GM21390 (cell line): Measurements from ENCODE around the gene SUMO3.
A peak's percentile ranks its signal among the peaks of the same experiment; 100 is the strongest.

Experiments
- ATAC-seq: cut with Tn5 transposase; IDR thresholded peaks from one replicate; pipeline ENCODE4 v1.9.1; 2021; ENCODE audit not compliant: unreplicated experiment

SUMO3 gene

GRCh38 chr21:44831227-44831860 is 13.5 kb upstream of the SUMO3 start:
- no peak for ATAC-seq

DNA sequence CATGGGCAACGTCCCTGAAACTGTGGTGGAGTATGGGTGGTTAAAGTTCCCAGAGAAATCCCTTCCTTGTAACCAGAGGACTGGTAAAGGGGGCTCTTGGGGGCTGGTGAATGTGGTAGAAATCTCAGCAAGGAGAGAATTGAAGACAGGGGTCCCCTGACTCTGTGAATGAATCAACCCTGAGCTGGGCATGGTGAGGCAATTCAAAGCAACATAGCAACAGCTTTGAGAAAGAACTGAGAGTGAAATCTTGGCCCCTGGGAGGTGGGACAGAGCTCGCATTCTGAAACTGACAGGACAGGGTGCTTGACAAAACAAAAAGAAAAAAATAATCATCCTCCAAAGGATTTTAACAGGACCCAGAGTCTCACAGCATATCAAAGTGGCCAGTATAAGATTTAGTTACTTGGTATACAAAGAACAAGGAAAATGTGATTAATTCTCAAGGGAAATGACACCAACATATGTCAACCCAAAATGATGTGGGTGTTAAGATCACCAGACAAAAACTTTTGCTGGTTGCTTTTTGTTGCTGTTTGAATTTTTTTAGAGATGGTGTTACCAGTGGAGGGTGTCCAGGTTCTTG is 11.7 kb upstream of the SUMO3 start:
- no peak for ATAC-seq

- no peak for ATAC-seq
Observed at GRCh38 chr21:44828362-44829056, 10.6 kb upstream of the SUMO3 start.

- ATAC-seq: no peak
Observed at GRCh38 chr21:44823179-44823660, 5.4 kb upstream of the SUMO3 start.

GRCh38 chr21:44822484-44823178 is 4.8 kb upstream of the SUMO3 start:
- ATAC-seq: no peak

- ATAC-seq: no peak
Observed at GRCh38 chr21:44820851-44821250, 3.0 kb upstream of the SUMO3 start.

- ATAC-seq: no peak
Observed at GRCh38 chr21:44819283-44820243, 1.7 kb upstream of the SUMO3 start.

GRCh38 chr21:44818640-44819011 is 764 bp upstream of the SUMO3 start:
- no peak for ATAC-seq

DNA sequence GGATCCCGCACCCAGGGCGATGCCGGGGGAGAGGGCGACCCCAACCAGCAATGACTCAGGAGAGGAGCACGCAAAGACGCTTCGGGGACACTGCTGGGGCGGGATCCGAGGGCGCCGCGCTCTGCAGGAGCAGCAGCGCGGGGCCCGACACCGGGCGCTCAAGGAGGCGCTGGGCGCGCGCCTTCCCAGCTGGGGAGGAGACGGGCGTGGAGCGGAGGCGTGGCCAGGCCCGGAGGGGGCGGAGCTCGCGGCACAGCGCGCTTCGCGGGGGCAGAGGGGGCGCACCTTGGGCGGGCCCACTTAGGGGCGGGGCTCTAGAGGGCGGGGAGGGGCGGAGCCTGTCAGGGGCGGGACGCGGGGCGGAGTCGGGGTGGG is 369 bp downstream of the SUMO3 start:
- peak; percentile 67 for ATAC-seq

DNA sequence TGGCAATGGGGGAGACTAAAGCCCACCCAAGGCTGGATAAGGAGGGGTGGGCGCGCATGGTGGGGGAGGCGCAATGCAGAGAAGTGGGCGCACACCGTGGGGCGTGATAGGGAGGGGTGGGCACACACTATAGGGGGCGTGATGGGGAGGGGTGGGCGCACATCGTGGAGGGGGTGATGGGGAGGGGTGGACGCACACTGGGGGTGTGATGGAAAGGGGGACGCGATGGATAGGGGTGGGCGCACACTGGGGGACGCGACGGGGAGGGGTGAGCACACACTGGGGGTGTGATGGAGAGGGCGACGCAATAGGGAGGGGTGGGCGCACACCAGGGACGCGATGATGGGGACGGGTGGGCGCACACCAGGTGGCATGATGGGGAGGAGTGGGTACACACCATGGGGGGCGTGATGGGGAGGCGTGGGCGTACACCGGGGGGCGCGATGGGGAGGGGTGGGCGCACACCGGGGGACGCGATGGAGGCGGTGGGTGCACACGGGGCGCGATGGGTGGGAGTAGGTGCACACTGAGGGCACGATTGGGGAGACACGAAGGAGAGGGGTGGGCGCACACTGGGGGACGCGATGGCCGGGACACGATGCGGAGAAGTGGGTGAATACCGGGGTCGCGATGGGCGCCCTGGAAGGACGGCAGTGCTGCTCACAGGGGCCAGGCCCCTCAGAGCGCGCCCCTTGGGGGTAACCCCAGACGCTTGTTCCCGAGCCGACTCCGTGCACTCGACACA is 929 bp downstream of the SUMO3 start:
- no peak for ATAC-seq

- no peak for ATAC-seq
Observed at GRCh38 chr21:44815852-44816628, 1.8 kb downstream of the SUMO3 start.

GRCh38 chr21:44815225-44815624 is 2.6 kb downstream of the SUMO3 start:
- ATAC-seq: no peak

DNA sequence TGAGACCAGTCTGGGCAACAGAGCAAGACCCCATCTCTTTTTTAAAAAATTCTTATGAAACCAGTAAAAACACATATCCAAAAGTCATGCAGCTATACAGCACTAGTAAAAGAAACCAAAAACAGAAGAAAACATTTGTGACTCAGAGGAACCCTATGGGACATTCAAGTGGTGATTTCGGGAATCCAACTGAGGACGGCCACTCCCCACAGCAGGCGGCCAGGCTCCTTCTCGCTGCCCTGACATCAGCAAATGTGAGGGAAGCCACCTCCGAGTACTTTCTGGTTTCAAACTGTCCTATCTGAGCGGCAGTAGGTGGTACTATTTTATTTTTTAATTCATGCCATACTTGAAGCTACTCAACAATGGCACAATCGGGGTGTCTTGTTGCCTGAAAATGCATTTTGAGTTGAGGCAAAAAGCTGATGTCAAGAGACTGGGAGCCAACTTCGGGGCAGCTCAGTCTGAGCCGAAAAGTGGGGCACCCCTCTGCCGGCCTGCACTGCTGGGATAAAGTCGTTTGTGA is 3.3 kb downstream of the SUMO3 start:
- ATAC-seq: no peak

- no peak for ATAC-seq
Observed at GRCh38 chr21:44813727-44814126, 4.1 kb downstream of the SUMO3 start.

GRCh38 chr21:44813149-44813548 is 4.7 kb downstream of the SUMO3 start:
- ATAC-seq: no peak

DNA sequence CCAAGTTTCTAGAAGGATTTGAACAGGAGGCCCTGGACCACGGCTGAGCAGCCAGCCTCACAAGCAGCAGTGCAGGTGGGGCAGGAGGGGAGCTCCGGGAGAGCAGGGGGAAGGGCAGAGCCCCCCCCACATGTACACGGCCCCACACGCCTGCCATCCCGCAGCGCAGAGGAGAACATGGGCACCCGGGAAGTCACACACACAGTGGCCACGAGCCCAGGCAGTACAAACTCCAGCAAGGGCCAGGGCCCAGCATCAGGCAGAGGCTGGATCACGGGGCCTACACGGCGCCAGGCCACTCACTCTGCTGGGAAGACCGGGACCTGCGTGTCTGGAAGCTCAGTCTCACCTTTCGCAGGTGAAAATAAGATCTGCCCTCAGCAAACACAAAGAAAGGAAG is 5.2 kb downstream of the SUMO3 start:
- ATAC-seq: no peak

DNA sequence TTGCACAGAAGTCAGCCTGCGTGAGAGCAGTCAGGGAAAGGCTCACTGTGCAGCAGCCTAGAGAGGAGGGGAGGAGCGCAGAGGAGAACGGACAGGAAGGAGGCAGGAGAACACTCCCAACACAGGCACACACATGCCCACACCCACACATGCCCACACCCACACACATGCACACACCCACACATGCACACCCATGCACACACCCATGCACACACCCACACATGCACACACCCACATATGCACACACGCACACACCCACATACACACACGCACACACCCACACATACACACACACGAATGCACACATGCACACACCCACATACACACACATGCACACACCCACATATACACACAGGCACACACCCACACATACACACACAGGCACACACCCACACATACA is 7.1 kb downstream of the SUMO3 start:
- ATAC-seq: no peak

DNA sequence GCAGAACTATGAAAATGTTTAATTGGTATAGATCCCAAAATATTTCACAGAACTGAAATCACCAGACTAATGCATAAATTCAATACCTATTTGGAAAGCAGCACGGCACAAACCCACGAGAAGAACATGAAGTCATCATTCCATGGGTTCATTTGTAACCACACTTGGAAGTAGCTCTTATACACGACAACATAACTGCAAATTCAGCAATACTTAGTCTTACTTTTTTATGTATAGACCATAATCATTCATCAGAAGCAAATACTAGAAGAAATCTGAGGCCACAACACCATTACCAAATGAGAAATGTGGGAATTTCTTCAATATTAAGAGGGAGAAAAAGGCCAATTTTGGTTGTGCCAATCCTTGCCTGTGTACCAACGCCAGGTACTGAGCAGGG is 12.0 kb downstream of the SUMO3 start:
- no peak for ATAC-seq

GRCh38 chr21:44805226-44805625 is 12.6 kb downstream of the SUMO3 start:
- no peak for ATAC-seq
